NCI-H460 (cell line): Measurements from ENCODE around the gene PLG. TPM values are rescaled to one million over a fixed set of nuclear protein-coding genes. Genes with fewer than 3 reads are reported as not detected.
"Not testable (repeated sequence)": the region's sequence is repeated elsewhere in the genome, so short reads cannot be mapped to it uniquely, and the experiment has no call there.

Experiments used
- DNase-seq: peaks from one replicate; pipeline ENCODE4 v3.0.0-alpha.2; 2016; ENCODE audit warnings: low read depth; ENCODE audit errors: extremely low read depth
- total RNA-seq: library from RNA; depleted of rRNA; stranded (reverse); fragments of >200 nt; shearing (Covaris generic); gene quantifications from 2 replicates; pipeline ENCODE4 v1.2.3, GENCODE V29; 2014; rRNA removed

The PLG gene
- total RNA-seq, 1 experiment from 2014 or later: not detected

GRCh38 chr6:160802049-160802448 is 100.0 kb downstream of the PLG start:
- DNase-seq: not testable (repeated sequence)

Other genes with a start within 250 kb of the PLG start
- gene LPA, start 38.0 kb upstream of the PLG start, total RNA-seq: not detected in 2 replicates